NCI-H748 treated with DMSO at 0.1 percent for 48 hours (cell line): ENCODE measurements around the gene TMOD4.

Experiments used
- DNase-seq: peaks from one replicate; lab custom pipeline; 2025; lab: John Stamatoyannopoulos, UW

Gene TMOD4

GRCh38 chr1:151175041-151175741 is 590 bp downstream of the TMOD4 start:
- DNase-seq: no peak

DNA sequence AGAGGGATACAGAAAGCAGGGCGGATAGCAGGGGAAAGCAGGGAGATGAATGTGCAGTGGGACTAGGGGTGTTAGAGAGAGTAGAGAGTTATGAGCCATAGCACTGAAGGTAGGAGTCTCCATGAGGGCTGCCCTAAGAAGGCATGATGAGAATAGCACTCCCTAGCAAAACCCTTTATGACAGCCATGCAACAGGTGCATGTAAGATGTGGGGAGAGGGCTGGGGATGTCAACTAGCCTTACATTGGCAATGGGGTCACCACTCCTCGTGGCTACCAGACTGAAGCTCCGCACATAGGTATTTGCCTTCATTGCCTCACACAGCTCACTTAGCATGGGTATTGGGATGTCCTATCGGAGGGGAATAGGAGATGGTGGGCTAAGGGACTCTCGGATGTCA is 4.6 kb downstream of the TMOD4 start:
- DNase-seq: no peak

- DNase-seq: no peak
Measured at GRCh38 chr1:151167116-151167515, 8.7 kb downstream of the TMOD4 start.

DNA sequence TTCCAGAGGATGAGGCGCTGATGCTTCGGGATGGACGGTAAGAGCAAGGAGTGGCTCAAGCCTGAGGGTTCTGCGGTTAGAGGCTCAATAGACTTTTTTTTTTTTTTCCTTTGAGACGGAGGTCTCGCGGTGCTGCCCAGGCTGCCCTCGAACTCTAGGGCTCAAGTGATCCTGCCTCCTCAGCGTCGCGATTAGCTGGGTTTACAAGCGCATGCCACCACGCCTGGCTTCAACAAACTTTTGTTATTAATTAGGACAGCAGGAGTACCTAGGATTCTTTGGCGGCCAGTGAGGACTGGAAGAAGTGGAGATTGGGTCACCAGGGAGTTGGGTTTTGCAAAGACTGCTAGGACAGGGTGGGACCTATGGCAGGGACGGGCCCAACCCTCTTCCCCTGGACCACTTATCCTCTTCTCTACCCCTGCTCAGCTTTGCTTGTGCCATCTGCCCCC is 9.2 kb downstream of the TMOD4 start:
- DNase-seq: no peak

DNA sequence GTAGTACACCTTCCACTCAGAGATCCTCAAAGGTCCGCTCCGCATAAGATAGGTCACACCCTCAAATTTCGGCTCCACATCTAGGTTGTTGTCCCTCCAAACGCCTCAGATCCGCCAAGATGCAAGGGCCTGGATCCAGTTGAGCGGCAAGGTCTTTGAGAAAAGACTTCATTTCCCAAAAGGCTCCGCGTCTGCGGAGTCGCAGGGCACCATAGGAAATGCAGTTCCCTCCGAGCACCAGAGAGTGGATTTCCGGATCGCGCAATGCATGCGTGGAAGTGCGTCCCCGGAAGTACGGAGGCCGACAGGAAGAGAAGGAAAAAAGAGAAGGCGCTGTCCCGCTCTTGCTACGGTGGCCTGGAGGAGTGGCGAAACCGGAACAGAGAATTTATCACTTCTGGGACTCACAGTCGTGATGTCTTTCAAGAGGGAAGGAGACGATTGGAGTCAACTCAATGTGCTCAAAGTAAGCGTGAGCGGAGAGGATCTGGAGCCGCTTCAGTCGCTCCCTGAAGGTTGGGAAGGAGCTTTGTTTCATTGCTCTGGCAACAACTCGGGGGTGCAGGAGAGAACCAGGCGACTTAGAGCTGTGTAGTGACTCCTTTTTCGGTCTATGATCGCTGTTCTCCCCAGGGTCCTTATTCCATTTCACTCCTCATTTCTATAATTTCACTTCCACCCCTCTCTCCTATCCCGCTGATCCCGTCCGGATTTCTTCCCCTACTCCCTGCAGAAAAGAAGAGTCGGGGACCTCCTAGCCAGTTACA is 9.9 kb downstream of the TMOD4 start, which contains the start of the genes LYSMD1 and SCNM1:
TSS of gene LYSMD1 (minus strand) at position 165 of the 767 bp plus-strand sequence. CDS start 644 bp downstream, outside the sequence.
TSS of gene SCNM1 (plus strand) at position 407 of the 767 bp plus-strand sequence. CDS start at position 416, 9 bp downstream.
- DNase-seq: peak; percentile 93

DNA sequence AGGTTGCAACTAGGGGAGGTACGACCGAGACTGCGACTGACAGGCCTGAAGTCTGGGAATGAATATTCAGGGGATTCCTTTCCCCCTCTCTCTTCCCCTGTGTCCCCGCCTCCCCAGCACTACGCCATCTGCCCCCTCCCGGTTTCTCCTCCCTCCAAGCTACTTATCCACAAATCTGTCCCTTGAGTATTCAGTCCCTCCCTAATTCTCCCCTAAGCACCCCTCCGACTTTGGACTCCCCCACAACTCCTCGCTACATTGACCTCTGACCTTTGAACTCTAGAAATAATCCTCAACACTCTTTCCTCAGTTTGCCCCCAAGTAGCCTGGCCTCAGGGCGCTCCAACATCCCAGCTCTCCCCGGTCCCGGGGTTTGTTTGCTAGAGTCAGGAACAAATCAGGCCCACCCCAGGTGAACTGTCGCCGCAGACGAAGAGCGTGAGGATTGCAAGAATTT is 10.5 kb downstream of the TMOD4 start:
- DNase-seq: peak; percentile 69

GRCh38 chr1:151164732-151165280 is 11.0 kb downstream of the TMOD4 start:
- no peak for DNase-seq

DNA sequence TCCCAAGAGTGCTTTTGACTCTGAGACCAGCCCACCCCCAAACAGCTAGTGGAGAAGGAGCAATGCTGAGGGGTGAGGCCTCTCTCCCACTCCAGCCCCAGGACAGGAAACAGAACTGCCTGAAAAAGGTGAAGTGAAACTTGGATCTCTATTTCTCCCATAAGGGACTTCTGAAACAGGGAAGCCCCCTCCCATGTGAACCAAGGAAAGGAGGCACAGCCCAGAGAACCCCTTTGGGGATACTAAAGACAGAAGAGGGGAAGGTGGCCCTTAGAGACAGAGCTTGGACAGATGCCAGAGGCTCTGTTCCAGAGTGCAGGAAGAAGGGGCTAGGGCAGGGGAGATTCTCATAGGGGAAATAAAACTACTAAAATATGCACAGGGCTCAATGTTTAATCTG is 16.4 kb downstream of the TMOD4 start:
- no peak for DNase-seq

GRCh38 chr1:151158751-151159251 is 17.0 kb downstream of the TMOD4 start:
- DNase-seq: no peak

DNA sequence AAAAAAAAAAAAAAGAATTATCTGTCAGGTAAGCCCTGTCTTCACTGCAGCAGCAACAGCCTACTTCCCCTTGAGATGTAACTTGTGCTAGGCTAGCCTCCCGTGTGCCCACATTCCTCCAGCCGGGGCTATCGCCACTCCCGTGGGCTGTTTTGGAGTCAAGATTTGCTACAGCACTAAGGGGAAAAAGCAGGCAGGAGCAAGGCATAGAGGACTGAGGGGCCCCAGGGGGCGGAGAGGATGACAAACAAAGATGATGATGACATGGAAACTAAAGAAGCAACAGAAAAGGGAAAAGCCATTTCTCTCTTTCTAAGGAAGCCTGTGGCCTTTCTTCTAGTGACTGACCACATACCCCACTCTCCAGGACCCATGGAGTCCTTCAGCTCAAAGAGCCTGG is 17.5 kb downstream of the TMOD4 start:
- DNase-seq: no peak

DNA sequence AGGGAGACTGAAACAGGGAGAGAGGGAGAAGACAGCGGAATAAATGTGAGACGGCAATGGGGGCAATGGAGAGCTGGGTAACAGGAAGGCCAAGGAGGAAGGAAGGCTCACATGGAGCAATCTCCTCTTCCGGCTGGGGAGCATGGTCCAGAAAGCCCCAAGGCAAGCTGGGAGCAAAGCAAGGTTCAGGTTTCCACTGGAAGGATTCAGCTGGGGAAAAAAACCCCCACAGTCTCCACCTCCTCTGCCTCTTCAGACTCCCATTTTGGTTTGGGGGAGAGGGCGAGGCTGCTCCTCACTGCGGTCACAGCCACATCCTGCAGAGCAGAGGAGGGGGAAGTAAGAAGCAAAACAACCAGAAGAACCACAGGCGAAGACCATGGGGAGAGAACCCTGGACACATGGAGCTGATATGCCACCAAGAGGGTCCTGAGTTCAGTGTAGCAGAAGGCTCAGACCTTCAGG is 18.7 kb downstream of the TMOD4 start:
- DNase-seq: no peak

DNA sequence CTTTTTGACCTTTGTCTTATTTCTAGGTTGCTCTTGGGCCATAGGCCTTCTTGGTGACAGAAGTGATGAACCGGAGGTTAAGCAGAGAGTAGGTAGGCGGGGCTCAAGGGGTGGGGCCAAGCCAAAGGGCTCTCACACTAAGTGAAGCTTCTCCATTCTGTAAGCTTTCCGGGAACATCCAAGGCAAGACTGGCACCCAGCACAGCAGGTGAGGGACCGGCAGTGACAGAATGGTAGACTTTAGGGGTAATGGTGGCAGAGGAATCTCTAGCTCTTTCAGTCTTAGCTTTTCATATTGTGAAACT is 19.3 kb downstream of the TMOD4 start, which contains the start of gene TNFAIP8L2:
TSS of gene TNFAIP8L2 (plus strand) at position 135 of the 305 bp plus-strand sequence. CDS start 2,049 bp downstream, outside the sequence.
- no peak for DNase-seq

- no peak for DNase-seq
Measured at GRCh38 chr1:151147665-151148064, 28.1 kb downstream of the TMOD4 start.

GRCh38 chr1:151147132-151147503 is 28.7 kb downstream of the TMOD4 start:
- DNase-seq: no peak

DNA sequence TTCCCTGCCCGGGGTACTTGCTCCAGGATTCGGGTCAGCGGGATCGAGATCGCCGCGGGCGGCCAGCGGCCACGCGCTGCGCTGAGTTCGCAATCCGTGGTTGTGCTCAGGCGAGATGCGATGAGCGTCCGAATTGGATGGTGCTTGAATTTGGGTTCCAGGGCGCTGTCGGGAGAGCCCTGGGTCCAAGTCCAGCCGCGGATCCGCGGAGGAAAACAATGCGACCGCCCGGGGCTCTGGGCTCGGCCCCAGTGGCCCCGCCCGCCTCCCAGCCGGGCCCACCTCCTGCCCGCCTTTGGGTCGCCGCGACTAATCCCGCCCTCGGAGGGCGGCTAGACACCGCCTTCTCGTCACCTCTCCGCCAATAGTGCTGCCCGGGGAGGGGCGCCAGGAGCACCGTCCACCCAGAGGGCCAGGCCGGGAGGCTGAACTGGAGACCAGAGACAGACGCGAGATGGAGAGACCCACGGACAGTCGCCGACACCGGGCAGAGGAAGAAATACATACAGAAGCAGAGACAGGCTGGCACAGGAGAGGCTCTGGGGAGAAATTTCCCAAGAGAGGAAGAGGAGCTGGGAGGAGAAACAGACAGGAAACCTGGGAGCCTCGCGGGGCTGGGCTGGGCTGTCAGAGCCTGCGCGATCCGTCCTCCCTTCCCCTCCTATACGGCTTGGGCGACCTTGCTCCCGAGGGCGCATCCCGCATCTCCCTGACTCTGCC is 29.2 kb downstream of the TMOD4 start, which contains the start of gene SEMA6C:
TSS of gene SEMA6C (minus strand) at position 220 of the 720 bp plus-strand sequence. CDS start 4,010 bp downstream, outside the sequence.
- peak; percentile 84 for DNase-seq

- DNase-seq: no peak
Measured at GRCh38 chr1:151146072-151146411, 29.7 kb downstream of the TMOD4 start.

- no peak for DNase-seq
Measured at GRCh38 chr1:151145304-151146071, 30.3 kb downstream of the TMOD4 start.

- DNase-seq: no peak
Measured at GRCh38 chr1:151144474-151145303, 31.1 kb downstream of the TMOD4 start.

DNA sequence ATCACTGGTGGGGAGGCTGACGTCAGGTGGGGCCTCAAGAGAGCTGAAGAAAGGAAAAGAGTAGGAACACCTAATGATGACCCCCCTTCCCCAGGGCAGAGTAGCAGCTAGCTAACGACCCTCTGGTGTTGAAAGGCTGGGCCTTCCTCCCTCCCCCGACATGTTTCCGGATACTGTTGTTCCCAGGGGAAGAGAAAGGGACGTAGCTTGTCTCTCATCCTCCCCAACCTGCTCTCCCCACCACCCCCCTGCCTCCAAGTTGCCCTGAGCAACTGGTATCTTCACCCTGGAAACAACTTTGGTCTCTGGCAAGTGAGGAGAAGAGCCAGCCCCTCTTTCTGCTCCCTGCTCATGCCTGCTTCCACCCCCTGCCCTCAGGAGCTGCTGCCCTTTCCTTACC is 31.8 kb downstream of the TMOD4 start:
- no peak for DNase-seq

DNA sequence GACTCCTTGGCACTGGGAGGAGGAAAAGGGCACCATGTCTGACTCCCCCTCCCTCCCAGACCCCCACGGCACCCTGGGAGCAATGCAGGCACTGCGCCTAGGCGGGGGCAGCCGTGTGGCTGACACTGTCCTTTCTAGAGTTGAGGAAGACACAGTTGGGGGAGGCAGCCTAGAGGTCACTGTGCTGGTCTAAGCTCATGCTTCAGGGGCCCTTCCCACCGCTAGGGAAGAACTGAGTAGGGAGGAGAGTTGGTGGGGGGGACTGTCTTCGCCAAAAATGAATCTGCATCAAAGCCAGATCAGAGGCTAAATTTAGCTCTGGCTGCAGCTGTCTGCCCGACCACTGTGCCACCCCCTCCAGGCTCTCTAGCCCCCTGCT is 32.7 kb downstream of the TMOD4 start:
- DNase-seq: no peak
